NCI-H1417 (cell line): ENCODE measurements around the gene DGCR8.

Experiments
- DNase-seq, 3 experiments: peaks; one replicate each; lab custom pipeline; 2025; lab: John Stamatoyannopoulos, UW

The DGCR8 gene

DNA sequence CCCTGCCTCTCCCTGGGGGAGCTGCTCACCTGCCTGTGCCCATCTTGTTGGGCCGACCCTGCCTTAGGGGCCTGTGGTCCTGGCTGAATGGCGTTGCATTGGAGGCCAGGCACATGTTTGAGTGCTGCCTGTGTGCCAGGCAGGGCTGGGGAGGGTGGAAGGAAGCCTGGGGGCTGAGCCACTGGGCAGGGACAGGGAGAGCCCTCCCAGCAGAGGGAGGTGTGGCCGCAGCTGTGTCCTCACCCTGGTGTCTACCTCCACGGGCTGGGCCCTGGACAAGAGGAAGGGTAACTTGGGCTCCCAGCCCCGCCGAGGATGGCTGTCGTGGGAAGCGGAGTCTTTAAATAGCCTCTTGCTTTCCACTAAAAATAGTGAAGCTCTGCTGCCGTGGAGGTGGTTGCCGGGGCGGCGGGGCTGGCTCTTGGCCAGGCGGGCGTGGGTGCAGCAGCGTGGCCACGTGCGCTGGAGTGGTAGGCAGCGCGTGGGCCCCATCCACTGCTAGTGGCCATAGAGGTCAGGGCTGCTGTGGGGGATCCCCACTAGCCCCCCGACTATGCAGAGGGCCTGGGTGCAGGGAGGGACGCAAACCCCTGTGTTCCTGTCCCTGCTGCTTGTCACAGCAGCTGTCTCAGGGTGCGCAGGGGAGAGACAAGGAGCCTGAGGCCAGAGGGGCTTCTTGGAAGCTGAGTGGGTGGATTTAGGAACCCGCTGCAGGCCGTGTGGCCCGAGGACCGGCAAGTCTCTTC is 57.8 kb downstream of the DGCR8 start:
- DNase-seq: no peak

DNA sequence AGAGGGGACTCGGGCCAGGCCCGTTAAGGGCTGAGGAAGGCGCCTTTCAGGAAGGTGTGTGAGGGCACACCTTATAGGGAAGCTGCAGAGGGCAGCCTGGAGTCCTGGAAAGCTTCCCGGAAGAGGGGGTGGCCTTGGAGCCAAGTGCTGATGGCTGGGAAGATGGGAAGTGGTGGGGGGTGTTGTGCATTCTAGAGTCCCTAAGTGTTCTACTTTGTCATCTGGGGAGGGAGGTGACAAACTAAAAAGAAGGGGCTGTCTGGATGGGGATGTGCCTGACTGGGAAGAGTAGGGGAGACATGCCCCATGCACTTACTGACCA is 58.3 kb downstream of the DGCR8 start:
- DNase-seq: no peak

DNA sequence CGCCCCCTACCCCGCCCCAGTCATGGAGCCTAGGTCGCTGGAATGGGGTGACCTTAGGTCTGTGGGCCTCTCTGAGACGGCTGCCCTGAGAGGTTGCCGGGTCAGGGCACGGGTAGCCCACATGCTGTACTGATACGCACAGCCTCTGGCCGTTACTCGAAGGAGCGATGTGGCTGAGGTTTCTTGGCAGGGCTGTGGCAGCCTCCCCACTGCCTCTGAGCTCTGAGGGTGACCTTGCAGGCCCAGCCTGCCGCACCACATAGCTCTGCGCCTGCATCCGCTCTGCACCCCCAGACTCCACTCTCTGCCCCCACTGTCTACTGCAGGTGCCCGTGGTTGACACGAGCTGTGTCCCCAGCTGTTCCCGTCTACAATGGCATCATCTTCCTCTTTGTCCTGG is 58.8 kb downstream of the DGCR8 start:
- no peak for DNase-seq

DNA sequence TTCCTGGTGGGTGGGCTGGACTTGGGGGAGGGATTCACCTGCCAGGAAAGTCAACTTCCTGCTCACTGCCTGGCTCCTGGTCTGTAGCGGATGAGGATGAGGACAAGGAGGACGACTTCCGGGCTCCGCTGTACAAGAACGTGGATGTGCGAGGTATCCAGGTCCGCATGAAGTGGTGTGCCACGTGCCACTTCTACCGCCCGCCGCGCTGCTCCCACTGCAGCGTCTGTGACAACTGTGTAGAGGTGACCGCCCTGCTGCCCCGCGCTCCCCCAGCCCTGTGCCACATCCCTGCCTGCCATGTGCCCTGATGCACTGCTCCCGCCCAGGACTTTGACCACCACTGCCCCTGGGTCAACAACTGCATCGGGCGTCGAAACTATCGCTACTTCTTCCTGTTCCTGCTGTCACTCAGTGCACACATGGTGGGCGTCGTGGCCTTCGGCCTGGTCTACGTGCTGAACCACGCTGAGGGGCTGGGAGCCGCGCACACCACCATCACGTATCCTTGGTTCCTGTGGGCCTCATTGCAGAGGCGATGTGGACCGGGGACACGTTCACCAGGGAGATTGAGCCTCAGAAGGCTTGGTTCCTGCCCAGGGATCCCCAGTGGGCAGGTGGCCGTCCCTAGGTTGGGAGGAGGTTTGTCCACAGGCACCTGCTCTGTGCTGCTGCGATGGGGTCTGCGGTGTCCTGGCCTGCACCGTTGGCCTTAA is 59.5 kb downstream of the DGCR8 start:
- no peak for DNase-seq

DNA sequence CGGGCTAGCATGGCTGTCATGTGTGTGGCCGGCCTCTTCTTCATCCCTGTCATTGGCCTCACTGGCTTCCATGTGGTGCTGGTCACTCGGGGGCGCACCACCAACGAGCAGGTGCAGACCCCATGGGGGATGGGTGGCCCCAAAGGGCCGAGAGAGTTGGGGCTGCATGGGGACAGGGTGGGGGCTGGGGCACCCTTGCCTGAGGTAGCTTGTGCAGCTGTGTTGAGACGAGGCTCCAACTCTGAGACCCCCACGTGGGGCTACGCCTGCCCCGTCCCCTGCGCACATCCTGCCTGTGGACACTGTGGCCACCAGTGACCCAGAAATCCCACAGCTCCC is 60.0 kb downstream of the DGCR8 start:
- DNase-seq: no peak

DNA sequence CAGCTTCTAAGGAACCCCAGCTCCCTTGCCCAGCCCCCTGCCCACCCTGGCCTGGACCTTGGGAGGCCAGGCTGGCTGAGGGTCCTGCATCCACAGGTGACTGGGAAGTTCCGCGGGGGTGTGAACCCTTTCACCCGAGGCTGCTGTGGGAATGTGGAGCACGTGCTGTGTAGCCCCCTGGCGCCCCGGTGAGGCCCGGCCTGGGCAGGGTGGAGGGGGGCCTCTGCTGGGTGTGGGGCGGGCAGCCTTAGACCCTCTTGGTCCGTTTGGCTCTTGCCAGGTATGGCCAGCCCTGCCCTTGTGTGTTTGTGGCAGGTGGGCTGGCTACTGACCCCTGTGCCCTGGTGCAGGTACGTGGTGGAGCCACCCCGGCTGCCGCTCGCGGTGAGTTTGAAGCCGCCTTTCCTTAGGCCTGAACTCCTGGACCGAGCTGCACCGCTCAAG is 60.5 kb downstream of the DGCR8 start:
- DNase-seq: no peak

DNA sequence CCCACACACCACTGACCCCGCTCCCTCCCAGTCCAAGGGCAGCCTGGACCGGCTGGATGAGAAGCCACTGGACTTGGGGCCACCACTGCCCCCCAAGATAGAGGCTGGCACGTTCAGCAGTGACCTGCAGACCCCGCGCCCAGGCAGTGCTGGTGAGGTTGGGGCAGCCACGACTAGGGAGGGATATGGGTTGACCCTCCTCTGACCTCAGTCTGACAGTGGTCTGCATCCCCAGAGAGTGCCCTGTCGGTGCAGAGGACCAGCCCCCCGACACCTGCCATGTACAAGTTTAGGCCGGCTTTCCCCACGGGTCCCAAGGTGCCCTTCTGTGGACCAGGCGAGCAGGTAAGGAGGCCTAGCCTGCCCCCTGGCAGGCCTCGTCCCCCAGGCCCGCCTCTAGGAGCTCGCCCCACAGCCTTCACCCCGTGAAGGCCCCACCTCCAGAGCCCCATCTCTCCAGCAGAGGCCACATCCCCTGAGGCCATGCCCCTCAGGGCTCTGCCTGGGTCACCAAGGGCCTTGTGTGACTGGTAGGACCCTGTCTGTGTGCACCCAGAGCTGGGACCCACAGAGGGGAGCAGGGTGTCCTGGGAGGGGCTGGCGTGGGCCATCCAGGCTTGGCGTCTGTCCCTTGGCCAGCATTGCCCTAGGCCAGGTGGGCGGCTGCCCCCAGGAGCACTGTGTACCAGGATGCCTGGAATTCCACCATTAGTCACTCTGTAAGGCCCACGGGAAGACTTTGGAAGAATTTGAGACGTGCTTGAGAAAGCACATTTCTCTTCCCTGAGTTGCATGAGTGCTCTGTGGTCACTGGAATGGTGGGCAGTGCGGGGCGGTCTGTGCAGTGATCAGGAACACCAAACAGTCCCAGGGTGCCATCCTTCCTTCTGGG is 61.4 kb downstream of the DGCR8 start:
- DNase-seq: no peak

DNA sequence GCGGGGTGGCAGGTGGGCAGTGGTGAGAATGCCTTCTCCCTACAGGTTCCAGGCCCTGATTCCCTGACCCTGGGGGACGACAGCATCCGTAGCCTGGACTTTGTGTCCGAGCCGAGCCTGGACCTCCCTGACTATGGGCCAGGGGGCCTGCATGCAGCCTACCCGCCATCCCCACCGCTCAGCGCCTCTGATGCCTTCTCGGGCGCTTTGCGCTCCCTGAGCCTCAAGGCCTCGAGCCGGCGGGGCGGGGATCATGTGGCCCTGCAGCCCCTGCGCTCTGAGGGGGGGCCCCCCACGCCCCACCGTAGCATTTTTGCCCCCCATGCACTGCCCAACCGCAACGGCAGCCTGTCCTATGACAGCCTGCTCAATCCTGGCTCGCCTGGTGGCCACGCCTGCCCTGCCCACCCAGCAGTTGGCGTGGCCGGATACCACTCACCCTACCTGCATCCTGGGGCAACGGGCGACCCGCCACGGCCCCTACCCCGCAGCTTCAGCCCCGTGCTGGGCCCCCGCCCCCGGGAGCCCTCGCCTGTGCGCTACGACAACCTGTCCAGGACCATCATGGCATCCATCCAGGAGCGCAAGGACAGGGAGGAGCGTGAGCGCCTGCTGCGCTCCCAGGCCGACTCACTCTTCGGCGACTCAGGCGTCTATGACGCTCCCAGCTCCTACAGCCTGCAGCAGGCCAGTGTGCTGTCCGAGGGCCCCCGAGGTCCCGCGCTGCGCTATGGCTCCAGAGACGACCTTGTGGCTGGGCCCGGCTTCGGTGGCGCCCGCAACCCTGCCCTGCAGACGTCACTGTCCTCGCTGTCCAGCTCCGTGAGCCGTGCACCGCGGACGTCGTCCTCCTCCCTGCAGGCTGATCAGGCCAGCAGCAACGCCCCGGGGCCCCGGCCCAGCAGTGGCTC is 62.9 kb downstream of the DGCR8 start:
- no peak for DNase-seq

DNA sequence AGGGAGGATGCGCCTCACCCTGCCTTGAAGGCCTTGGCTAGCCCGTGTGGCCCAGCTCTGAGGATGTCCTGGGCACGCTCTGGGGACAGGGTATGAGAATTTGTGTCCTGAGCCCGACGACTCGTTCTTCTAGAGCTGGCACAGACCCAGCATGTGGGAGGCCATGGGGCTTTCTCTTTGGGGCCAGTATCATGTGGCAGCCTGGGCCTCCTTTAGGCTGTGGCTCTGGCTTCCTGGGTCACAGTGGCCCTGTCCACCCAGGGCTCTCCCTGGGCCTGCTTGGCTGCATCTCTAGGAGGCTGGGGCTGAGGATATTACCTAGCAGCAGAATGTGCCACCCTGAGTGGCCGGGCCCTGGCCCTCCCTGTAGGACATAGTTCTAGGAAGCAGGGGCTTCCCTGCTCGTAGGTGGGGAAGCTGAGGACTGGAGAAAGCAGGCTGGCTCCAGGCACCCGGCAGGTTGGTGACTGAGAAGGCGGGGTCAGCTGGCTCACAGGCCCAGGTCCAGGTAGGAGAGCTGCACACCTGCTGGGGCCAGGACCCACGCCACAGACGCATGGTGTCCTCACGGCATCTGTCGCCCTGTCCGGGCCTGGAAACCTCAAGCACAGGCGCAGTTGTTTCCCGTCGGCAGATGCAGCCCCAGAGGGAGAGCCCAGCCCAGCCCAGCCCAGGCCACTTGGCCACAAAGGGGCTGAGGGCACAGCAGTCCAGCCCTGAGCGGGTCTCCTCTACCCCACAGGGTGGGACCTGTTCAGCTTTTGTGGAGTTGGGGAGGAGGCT is 64.0 kb downstream of the DGCR8 start:
- no peak for DNase-seq

DNA sequence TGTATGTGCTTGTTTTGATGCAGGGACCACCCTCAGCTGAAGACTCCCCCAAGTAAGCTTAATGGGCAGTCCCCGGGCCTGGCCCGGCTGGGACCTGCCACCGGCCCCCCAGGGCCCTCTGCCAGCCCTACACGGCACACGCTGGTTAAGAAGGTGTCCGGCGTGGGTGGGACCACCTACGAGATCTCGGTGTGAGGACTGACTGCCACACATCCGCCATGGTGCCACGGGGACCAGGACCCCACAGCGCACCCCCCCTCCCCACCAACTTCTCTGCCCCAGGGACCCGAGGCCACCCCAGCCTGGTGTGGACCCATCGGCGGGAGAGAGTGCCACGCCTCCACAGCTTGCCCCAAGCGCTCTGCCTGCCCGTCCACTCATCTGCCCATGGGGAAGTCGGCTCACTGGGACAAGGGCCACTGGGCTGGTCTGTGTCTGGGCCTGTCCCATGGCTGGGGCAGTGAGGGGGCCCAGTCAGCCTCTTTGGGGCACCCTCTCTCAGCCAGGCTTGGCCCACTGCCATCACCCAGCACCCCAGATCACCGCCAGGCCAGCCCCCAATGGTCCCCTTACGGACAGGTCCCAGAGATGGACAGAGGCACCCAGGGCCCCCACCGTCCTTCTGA is 65.3 kb downstream of the DGCR8 start:
- DNase-seq: no peak

DNA sequence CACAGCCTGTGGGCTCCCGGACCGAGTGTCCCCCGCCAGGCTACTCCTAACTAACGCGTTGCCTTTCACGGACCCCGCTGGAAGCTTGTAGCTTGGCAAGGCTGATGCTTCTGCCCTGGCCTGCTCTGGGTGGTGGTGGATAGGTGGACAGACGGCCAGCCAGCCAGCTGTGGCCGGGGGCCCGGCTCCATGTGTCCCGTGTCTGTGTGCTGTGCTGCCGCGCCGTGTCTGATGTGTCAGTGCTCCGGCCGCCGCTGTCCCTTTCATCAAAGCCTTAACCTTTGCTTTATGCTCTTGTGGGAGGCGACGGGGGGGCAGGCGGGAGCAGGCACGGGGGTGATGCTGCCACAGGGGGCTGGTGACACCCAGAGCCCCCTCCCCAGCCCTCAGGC is 65.8 kb downstream of the DGCR8 start:
- DNase-seq: no peak

DNA sequence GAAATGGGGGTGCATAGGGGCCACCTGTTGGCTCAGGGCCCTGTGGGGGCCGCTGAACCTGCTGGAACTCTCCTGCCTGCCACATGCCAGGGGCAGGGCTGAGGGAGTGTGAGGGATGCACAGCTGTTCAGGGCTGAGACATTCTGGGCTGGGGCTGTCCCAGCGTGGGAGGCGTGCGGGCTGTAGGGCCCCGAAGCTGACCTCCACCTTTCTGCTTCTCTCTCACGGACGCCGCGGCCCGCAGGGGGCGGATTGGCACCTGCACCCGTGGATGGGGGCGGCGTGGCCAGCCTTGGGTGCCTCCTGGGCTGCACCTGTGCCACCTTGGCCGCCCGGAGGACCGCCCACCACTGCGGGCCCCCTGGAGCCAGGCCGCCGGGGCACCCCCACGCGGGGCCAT is 66.7 kb downstream of the DGCR8 start:
- DNase-seq: no peak

DNA sequence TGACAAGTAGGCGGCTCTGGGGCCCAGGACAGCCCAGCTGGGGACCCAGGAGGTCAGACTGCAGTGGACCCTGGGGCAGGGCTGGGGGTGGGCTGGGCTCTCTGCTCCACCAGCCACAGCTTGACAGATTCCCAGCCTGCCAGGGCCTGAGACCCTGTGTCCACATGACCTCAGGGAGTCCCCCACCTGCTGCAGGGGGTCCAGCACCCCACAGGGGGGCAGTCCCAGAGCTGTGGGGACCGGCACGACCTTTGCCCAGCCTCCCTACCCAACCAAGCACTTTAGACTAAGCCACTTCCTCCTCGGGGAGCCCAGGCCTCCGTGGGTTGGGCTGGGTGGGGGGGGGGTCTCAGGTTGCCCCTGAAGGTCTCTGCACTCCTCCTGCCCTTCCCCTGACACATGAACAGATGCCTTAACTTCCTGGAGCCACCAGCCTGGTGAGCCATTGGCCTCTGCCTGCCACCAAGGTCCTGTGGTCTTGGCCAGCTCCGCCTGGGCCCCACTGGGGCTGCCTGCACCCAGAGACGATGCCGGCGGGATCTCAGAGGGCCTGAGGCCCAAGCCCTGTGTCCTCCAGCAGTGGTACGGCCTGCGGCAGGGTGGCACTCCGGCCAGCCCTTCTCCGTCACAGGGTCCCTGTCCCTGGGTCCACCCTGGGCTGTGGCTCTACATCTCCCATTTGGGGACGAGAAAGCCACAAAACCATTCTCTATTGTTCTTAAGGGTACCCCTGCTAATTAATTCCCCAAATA is 67.4 kb downstream of the DGCR8 start:
- DNase-seq: no peak

DNA sequence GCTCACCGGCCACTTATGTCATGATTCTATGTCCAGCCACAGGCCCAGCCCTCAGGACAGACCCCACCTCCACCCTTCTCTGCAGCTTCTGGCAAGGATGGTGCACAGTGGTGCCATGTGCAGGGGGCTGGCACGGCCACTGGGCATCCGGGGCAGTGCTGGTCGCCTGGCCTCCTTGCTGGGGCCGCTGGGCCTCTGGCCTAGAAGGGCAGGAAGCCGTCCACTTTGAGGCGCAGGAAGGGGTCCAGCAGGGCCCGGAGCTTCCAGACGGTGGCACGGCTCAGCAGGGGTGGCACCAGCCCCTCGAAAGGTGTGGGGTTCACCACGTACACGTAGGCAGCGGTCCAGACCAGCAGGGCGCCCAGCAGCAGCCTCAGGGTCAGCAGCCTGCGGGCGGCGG is 68.4 kb downstream of the DGCR8 start:
- no peak for DNase-seq

DNA sequence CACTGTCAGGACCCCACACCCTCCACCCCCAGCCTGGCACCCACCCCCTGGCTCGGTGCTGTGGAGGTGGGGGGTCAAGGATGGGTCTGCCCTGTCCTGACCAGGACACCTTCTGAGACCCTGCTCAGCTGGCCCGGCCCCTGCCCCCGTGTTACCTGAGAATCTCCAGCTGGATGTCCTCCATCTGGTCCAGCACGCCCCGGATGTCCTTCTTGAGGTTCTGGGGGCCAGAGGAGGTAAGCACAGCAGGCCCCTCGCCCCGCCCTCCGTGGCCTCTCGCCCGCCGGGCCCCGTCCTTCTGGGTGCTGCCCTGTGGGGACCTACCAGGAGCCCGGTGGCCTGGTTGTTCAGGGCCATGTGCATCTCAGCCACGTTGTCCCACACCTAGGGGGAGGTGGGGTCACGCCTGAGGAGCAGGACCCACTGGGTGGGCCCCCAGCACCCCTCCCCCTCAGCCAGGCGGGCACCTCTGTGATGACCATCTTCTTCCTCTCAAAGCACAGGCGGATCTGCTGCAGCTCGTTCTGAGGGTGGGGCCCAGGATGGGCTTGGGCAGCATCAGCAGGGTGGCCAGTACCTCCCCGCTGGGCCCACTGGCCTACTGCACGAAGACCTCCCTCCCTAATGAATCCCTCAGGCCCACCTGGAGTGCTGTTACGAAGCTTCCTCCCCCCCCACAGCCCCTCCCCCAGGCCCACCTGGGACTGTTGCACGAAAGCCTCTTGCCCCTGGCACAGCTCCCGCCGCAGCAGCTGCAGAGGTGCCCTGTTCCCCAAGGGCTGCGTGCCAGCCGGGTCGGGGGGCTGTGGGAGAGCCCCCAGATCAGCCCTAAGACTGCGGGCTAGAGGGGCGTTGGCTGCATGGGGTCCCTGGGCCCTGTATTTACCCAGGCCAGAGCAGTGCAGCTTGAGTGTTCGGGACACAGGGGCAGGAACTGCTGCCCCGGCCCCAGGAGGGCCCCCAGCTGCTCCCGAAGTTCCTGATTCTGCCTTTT is 69.5 kb downstream of the DGCR8 start:
- no peak for DNase-seq

DNA sequence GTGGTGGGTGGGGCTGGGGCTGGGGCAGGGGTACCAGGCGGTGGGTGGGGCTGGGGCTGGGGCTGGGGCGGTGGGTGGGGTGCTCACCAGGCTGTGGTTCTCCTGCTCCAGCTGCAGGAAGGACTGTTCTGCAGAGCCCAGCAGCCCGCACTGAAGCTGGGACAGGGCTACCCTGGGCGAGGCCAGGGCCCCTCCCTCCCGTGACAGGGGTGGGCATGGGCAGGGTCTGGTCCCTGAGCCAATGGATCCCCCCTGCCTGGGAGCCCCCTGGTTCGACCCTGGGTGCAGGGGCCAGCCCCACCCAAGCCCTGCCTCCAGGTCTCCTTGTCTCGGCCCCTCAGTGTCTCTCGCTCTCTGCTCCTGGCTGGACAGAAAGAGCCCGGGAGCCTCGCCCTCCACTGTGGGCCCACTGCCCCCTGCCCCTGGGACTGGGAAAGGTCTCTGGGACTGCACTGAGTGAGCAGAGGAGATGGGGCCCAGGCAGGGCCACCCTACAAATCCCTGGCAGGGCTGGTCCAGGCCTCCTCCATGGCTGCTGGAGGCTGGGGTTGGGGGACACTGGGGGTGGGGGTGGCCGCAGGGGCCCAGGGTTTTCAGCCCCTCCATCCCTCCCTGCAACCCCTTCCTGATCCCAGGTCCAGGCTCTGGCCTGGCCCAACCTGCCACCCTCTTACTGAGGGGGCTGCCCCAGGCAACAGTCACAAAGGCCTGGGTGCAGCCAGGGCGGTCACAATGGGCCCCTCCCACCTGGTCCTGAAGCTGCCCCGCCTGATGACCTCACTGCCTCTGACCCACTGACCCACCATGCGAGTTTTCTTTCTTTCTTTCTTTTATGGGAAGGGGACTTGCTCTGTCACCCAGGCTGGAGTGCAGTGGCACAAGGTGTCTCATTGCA is 70.6 kb downstream of the DGCR8 start, which contains the start of gene CCDC188:
Gene CCDC188, minus strand, starts transcription at position 675 of the 895 bp plus-strand sequence. Its CDS starts 69 bp downstream, at position 606.
- no peak for DNase-seq

DNA sequence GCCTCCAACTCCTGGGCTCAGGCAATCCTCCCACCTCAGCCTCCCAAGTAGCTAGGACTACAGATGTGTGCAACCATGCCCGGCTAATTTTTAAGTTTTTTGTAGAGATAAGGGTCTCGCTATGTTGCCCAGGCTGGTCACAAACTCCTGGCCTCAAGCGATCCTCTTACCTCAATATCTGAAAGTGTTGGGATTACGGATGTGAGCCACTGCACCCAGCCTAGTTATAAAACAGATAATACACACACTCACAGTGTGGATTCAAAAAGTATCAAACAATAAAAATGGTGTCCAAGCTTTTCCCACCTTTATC is 71.2 kb downstream of the DGCR8 start:
- no peak for DNase-seq

DNA sequence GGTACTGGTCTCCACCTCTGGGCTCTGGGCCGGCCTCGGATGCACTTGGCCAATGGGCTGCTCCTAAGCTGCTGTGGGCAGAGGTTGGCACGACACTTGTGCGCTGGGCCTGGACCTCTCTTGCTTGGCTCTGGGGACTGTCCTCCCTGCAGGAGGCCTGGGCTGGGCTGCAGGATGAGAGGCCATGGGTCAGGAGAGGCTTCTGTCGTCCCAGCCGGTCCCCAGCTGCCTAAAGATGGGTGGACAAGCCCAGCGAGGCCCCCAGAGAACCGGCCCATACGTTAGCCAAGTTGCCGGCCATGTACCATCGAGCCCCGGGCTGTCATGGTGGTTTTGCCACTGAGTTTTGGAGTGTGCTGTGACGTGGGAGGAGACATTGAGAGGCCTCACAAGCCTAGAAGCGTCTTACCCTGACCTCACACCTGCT is 72.4 kb downstream of the DGCR8 start:
- DNase-seq: no peak
